Stimulated activated naive CD8-positive, alpha-beta T cell treated with anti-CD3 and anti-CD28 coated beads, Interleukin-15, amount 100 ng/mL, for 72 hours (primary cell): ENCODE results near the gene TRIM43.
"Not testable (repeated sequence)": the region's sequence is repeated elsewhere in the genome, so short reads cannot be mapped to it uniquely, and the experiment has no call there.

Experiments
- ATAC-seq: fragments of 150-1000 bp; cut with Tn5 transposase; 2 replicates; pipeline ENCODE4 v1.10.0; 2021; ENCODE audit warnings: mild to moderate bottlenecking, moderate library complexity
- DNase-seq, 2 donors: peaks; one replicate each; pipeline ENCODE4 v3.0.0; 2021 to 2022
- H3K27ac Mint-ChIP-seq, 2 donors: one replicate each; pipeline ENCODE4 v1.8.0; 2022; ENCODE audit warnings: mild to moderate bottlenecking in 2 of 2, mixed read lengths in 2 of 2, moderate library complexity in 2 of 2
- H3K27me3 Mint-ChIP-seq: one replicate; pipeline ENCODE4 v1.8.0; 2022; ENCODE audit warnings: mixed read lengths
- H3K4me1 Mint-ChIP-seq: one replicate; pipeline ENCODE4 v1.8.0; 2022; ENCODE audit warnings: mild to moderate bottlenecking, mixed read lengths
- H3K4me3 Mint-ChIP-seq, 2 donors: one replicate each; pipeline ENCODE4 v1.8.0; 2022; ENCODE audit warnings: mild to moderate bottlenecking in 2 of 2, mixed read lengths in 2 of 2, moderate library complexity in 1 of 2
- H3K9me3 Mint-ChIP-seq, 2 donors: one replicate each; pipeline ENCODE4 v1.8.0; 2022; ENCODE audit warnings: mixed read lengths in 2 of 2

TRIM43 gene

DNA sequence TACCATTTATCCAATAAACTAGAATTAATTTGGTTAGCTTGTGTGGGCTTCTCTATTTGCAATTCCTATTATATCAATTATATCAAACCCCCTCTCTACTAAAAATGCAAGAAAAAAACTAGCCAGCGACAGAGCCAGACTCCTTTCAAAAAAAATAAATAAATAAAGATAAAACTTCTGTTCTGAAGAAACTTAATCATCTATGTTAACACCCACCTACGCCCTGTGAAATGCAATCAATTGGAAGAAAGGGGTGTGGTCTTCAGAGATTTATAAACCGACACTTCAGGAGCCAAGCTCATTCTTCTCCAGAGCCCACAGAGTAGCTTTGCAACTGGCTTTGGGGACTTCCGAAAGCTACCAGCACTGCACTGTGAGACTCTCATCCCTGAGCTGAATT lies at the start of gene TRIM43:
TRIM43 (plus strand) TSS at position 301 of the 400 bp plus-strand sequence. CDS start 2,023 bp downstream, outside the sequence.
- not testable (repeated sequence) for H3K4me3 Mint-ChIP-seq

DNA sequence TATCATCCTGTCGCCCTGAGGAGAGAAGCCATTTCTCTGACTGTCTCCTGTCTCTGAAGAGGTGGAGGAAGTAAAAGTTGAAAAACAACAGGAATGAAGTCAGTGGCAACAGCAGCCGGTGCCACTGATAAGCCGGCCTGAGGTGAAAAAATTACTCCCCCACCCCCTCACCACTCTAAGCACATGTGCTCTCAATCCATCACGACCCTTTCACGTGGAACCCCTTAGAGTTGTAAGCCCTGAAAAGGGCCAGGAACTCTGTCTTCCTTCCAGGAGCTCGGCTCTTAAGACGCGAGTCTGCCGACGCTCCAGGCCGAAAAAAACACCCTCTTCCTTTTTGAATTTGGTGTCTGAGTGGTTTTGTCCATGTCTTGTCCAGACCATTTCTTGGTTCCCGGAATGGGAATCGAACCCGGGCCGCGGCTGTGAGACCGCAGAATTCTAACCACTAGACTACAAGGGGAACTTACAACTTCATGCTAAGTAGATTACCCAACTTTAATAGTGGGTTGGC lies 40.7 kb upstream of the TRIM43 start:
- peaks cover 26% of the 10 kb centered on the region for H3K27me3 Mint-ChIP-seq
- ATAC-seq, result no peak
- no peaks in the 10 kb centered on the region for H3K9me3 Mint-ChIP-seq
- DNase-seq, result no peak
- H3K4me1 Mint-ChIP-seq, result no peaks in the 10 kb centered on the region
- H3K4me3 Mint-ChIP-seq, result no peak overlapping the region
- no peak overlapping the region for H3K27ac Mint-ChIP-seq

More for the DNA sequence above, at the start of gene TRIM43:
- H3K27me3 Mint-ChIP-seq, ATAC-seq, DNase-seq, H3K4me1 Mint-ChIP-seq, H3K27ac Mint-ChIP-seq, H3K9me3 Mint-ChIP-seq: not testable (repeated sequence)

DNA sequence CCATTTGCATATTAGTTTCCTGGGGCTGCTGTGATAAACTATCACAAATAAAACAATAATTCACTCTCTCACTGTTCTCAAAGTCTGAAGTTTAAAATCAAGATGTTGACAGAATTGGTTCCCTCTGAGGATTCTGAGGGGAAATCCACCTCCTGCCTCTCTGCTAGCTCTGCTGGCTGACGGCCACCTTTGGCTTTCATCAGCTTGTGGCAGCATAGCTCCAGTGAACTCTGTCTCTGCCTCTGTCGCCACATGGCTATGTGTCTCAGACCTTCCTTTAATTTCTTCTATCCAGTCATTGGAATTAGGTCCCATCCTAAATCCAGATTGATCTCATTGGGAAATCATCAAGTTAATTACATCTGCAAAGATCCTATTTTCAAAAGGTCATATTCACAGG lies 38.9 kb upstream of the TRIM43 start:
- H3K4me3 Mint-ChIP-seq, result no peak overlapping the region
- no peak overlapping the region for H3K27ac Mint-ChIP-seq
- DNase-seq (no peak), ATAC-seq (no peak)
- H3K4me1 Mint-ChIP-seq, result no peaks in the 10 kb centered on the region
- H3K9me3 Mint-ChIP-seq, result no peaks in the 10 kb centered on the region
- H3K27me3 Mint-ChIP-seq, result peaks cover 26% of the 10 kb centered on the region

DNA sequence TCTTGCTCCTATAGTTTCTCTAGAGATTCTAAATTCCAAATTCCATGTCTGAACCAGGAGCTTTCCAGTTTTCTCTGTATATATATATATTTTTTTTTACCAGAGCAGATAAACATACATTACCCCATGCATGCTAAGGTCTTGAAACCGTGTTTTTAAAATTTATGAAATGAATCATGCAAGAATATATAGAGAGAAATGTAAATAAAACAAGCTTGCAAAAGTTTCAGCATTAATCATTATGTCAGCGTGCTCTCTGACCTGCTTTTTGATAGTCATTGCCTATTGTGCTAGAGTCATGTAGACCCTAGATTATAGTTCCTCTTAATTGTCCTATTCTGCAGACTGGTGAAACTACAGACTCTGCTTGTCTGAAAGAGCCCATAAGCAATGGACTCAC lies 22.6 kb upstream of the TRIM43 start:
- Mint-ChIP-seq H3K4me3 (no peak overlapping the region), H3K27ac (no peak overlapping the region), H3K9me3 (no peaks in the 10 kb centered on the region), H3K4me1 (no peaks in the 10 kb centered on the region), H3K27me3 (peaks cover 34% of the 10 kb centered on the region)
- ATAC-seq (no peak), DNase-seq (no peak)

DNA sequence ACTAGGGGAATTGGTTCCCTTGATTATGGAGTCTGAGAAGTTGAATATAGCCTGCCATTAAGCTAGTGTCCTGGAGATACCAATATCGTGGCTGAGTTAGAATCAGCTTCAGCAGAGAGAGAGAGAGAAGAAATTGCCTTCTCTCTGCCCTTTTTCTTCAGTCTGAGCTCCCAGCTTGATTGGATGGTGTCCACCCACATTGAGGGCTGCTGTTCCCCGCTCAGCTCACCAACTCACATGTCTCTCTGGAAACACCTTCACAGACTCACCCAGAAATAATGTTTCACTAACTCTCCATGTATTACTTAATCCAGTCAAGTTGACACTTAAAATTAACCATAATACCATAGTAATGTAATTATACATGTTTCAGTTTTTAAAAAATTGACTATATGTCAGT lies 17.9 kb upstream of the TRIM43 start:
- Mint-ChIP-seq H3K9me3 (no peaks in the 10 kb centered on the region), H3K27me3 (peaks cover 21% of the 10 kb centered on the region), H3K4me1 (no peaks in the 10 kb centered on the region), H3K4me3 (no peak overlapping the region), H3K27ac (no peak overlapping the region)
- DNase-seq (no peak), ATAC-seq (no peak)

DNA sequence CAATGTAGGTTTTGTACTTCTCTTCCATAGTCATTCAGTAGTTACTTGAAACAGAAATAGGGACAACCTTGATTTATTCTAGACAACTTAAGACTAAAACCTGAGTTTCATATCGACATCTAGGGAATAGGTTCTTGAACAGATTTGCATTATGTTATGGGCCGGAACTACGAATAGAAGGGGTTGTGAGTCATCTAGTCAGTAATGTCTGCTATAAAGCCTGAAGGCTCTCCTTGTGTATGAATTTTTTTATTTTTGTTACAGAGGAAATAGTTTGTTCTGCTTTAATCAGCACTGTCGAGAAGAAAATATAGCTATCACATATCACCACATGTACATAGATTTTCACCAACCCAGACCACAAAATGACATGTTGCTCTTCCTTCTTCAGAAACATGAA lies 17.3 kb upstream of the TRIM43 start:
- H3K4me1 Mint-ChIP-seq, result no peaks in the 10 kb centered on the region
- no peak for DNase-seq
- H3K4me3 Mint-ChIP-seq, result no peak overlapping the region
- no peak overlapping the region for H3K27ac Mint-ChIP-seq
- H3K9me3 Mint-ChIP-seq, result no peaks in the 10 kb centered on the region
- no peak for ATAC-seq
- H3K27me3 Mint-ChIP-seq, result peaks cover 21% of the 10 kb centered on the region

DNA sequence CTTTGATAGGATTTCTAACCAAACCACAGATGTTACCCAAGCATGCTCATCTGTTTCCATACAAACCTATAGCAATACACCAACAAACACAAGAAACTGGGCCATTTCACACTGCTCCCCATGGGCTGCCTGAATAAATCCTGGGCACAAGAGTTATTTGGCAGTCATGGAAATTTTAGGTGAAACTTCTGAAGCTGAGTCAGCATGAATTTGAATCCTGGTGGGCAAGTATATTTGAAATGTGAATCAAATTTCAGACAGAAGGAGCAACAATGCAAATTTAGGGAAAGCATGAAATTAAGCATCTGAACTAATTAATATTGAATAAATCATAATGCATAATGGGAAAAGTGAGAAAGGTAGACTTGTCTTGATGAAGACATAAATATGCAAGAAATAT lies 15.9 kb upstream of the TRIM43 start:
- DNase-seq, result no peak
- no peaks in the 10 kb centered on the region for H3K9me3 Mint-ChIP-seq
- ATAC-seq, result no peak
- H3K4me3 Mint-ChIP-seq, result no peak overlapping the region
- no peak overlapping the region for H3K27ac Mint-ChIP-seq
- peaks cover 8% of the 10 kb centered on the region for H3K27me3 Mint-ChIP-seq
- no peaks in the 10 kb centered on the region for H3K4me1 Mint-ChIP-seq

DNA sequence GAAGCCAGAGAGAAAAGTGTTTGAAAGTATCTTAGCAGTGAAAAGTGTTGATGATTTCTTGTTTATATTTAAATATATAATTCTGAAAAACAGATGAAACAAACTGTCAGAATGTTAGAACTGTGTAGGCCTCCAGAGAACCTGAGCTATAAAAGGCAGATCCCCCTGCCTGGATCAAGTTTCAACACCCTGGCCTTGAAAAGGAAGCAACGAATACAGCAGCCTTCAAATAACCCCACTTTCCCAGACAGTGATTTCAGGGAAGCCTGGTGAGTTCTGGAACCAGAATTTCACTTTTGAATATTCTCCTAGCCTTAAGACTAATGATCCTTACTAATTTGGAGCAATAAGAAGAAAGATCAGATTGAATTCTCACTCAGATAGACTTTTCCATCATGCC lies 13.3 kb upstream of the TRIM43 start:
- Mint-ChIP-seq H3K27ac (no peak overlapping the region), H3K4me3 (no peak overlapping the region), H3K9me3 (no peaks in the 10 kb centered on the region), H3K27me3 (peaks cover 6% of the 10 kb centered on the region), H3K4me1 (no peaks in the 10 kb centered on the region)
- ATAC-seq (no peak), DNase-seq (no peak)

DNA sequence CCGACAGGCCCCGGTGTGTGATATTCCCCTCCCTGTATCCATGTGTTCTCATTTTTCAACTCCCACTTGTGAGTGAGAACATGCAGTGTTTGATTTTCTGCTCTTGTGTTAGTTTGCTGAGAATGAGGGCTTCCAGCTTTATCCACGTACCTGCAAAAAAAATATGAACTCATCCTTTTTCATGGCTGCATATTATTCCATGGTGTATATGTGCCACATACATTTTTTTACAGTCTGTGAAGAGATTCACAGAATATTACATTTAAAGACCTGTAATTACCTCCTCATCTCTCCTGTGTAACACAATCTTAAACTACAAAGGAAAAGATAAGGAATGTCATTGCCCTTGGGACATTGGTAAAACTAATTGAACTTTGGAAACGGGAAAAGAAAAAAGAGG lies 8.3 kb upstream of the TRIM43 start:
- not testable (repeated sequence) for H3K27ac Mint-ChIP-seq, ATAC-seq, H3K4me1 Mint-ChIP-seq, DNase-seq, H3K9me3 Mint-ChIP-seq, H3K4me3 Mint-ChIP-seq
- peaks cover 13% of the 10 kb centered on the region for H3K27me3 Mint-ChIP-seq

DNA sequence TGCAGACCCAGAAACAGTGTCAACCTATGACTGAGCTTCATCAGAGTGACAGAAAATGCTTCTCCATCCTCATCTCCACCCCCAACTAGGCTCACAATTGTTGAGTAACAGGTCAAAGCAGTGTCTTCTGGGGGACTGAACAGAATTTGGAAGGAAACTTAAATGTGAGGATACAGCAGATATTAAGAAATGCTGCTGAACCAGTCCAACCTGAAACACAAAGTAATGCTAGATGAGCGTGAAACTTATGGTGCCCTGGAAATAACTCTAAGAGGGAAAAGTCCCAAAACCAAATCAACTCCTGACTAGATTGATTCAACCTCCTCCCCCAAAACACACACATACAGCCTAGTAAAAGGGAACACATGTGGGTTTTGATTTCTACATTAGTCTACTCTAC lies 7.5 kb upstream of the TRIM43 start:
- H3K4me1 Mint-ChIP-seq, ATAC-seq, H3K4me3 Mint-ChIP-seq, DNase-seq, H3K27ac Mint-ChIP-seq, H3K9me3 Mint-ChIP-seq, H3K27me3 Mint-ChIP-seq: not testable (repeated sequence)

DNA sequence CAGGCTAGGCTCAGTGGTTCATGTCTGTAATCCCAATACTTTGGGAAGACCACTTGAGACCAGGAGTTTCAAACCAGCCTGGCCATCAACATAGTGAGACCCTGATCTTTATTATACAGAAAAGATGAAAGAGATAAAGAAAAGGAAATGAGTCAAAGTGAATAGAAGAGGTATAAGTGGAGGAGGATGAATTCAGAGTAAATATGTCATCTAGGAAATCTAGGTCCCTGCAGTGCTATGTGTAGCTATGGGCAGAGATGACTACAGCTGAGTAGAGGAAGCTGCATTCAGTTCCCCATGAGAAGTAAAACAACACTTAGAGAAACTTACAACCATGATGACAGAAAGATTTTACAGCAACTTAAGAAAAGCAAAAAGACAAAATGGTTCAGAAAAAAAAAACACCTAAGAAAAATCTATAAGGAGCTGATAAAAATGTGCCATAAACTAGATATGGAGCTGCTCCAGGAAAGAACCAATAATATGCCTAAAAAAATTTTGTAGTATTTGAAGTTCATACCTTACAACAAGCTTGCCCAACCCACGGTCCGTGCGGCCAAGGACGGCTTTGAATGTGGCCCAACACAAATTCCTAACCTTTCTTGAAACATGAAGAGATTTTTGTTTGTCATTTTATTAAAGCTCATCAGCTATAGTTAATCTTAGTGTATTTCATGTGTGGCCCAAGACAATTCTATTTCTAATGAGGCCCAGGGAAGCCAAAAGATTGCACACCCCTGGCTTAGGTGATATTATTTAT lies 1.8 kb upstream of the TRIM43 start:
- not testable (repeated sequence) for H3K9me3 Mint-ChIP-seq, H3K27ac Mint-ChIP-seq, DNase-seq, H3K27me3 Mint-ChIP-seq, H3K4me3 Mint-ChIP-seq, ATAC-seq, H3K4me1 Mint-ChIP-seq

DNA sequence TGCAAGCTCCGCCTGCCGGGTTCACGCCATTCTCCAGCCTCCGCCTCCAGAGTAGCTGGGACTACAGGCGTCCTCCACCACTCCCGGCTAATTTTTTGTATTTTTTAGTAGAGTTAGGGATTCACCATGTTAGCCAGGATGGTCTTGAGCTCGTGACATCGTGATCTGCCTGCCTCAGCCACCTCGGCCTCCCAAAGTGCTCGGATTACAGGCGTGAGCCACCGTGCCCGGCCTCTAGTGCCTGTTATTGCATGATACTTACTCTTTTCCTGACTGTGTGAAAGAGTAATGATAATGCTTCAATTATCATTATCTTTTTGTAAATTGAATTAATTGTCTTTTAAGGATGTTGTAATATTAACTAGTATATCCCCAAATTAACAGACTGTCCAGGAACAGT lies 1.2 kb downstream of the TRIM43 start:
- H3K27me3 Mint-ChIP-seq, H3K9me3 Mint-ChIP-seq, H3K4me1 Mint-ChIP-seq, H3K27ac Mint-ChIP-seq, DNase-seq, H3K4me3 Mint-ChIP-seq, ATAC-seq: not testable (repeated sequence)

DNA sequence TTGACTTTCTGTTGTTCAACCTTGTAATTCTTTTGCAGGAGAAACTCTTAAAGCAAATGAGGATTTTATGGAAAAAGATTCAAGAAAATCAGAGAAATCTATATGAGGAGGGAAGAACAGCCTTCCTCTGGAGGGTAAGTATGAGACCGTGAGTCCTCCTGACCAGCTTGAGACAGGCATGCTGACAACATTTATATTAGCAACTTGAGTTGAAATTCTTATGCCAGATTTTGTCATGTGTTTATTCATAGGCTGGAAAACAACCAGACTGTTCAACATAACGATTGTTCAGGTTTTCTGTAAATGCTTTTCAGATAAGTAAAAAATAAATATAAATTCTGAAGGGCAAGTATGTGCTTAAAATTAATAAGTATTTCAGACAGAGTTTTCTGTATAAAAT lies 3.2 kb downstream of the TRIM43 start:
- ATAC-seq, H3K27me3 Mint-ChIP-seq, H3K9me3 Mint-ChIP-seq, H3K27ac Mint-ChIP-seq, H3K4me3 Mint-ChIP-seq, DNase-seq, H3K4me1 Mint-ChIP-seq: not testable (repeated sequence)

DNA sequence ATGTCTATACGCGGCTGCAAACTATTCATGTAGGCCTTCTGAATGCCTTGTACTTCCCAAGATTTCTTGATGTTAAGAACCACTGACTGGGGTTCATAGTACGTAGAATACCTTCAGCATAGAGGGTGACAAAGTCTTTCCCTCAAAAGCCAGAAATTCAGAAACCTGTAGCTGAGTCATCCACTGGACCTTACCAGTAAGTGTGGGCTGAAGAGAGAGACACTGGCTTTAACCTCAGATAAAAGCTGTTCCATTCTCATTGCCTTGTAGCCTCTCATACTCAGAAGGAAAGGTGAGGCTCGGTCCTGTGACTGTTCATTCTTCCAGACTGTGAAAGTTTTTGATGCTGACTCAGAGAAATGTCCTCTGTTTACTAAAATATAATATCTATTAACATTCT lies 9.5 kb downstream of the TRIM43 start:
- not testable (repeated sequence) for H3K4me3 Mint-ChIP-seq, H3K4me1 Mint-ChIP-seq, ATAC-seq, H3K27ac Mint-ChIP-seq, DNase-seq, H3K9me3 Mint-ChIP-seq, H3K27me3 Mint-ChIP-seq

DNA sequence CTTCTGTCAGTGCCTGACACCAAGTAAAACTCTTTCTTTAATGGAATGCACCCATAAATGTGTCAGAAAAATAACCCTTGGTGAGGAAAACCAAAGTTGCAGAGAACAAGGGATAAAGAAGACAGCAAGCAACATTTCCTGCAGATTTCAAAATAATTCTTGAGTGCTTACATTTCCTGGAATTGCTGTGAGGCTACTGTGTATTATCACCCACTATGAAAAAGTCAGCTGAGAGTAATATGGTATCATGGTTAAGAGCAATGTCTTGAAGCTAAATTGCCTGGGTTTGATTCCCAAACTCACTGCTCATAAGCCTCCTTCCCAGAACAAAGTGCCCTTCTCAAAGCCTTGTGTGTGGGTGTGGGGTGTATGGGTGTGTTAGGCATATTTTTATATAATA lies 10.3 kb downstream of the TRIM43 start:
- not testable (repeated sequence) for H3K4me3 Mint-ChIP-seq, H3K4me1 Mint-ChIP-seq, H3K27ac Mint-ChIP-seq, DNase-seq, H3K27me3 Mint-ChIP-seq, ATAC-seq, H3K9me3 Mint-ChIP-seq

DNA sequence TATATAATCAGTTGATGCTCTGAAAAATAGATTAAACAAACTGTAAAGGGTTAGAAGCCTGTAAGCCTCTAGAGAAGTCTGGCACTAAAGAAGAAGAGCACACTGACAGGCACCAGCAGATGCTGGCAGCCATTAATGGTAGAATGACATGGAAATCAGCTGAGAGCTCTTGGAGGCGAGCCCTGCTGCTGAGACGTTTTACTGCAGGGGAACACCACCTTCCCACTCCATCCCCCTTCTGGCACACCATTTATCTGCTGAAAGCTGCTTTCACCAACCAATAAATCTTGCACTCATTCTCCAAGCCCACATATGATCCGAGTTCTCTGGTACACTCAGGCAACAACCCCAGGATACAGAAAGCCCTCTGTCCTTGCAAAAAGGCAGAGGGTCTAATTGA lies 16.6 kb downstream of the TRIM43 start:
- H3K4me1 Mint-ChIP-seq, H3K4me3 Mint-ChIP-seq, DNase-seq, H3K27me3 Mint-ChIP-seq, H3K9me3 Mint-ChIP-seq, H3K27ac Mint-ChIP-seq, ATAC-seq: not testable (repeated sequence)

DNA sequence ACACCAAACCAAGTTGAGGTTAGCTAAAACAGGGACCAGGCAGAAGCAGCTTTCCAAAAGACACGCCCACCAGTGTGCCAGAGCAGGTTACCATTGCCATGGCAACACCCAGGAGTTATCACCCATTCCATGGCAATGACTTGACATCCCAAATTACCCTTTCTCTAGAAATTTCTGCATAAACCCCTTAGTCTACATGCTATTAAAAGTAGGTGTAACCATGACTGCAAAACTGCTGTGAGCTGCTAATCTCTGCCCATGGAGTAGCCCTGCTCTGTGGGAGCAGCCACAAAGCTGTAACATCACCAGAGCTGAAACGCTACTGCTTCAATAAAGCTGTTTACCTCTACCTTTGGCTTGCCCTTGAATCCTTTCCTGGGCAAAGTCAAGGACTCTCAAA lies 18.0 kb downstream of the TRIM43 start:
- not testable (repeated sequence) for H3K4me3 Mint-ChIP-seq, H3K9me3 Mint-ChIP-seq, H3K27me3 Mint-ChIP-seq, ATAC-seq, DNase-seq, H3K27ac Mint-ChIP-seq, H3K4me1 Mint-ChIP-seq
